Measurements from ENCODE around the gene EGLN3. TPM values are rescaled to one million over a fixed set of nuclear protein-coding genes. Genes with fewer than 3 reads are reported as not detected.

EGLN3 gene
- total RNA-seq, 1 experiment from 2014 or later, result 20.0 TPM

DNA sequence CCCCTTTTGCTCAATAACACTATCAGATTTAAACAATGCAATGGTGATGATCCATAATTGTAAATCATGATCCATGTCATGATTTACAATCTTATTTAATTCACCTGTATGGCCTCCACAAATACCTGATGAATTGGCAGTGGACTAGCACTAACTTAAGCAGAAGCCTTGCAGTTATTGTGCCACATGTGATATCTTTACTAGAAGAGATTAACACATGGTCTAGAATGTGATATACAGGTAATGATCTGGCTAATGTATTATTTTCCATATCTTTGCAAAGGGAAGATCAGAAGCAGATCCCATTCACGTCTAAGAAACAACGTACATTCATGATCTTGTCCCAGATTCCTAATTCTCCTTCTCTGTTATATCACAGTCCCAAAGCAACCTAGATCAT lies 66.0 kb downstream of the EGLN3 start:
- no peak for DNase-seq (ENCODE audit: low spot score)
- Mint-ChIP-seq H3K27me3 (ENCODE audit: low read depth) (no peaks in the 10 kb centered on the region), H3K27ac (no peak overlapping the region), H3K36me3 (peaks cover 2% of the 10 kb centered on the region), H3K9me3 (peaks cover 24% of the 10 kb centered on the region), H3K4me1 (no peaks in the 10 kb centered on the region), H3K4me3 (no peak overlapping the region)
- no peak for ATAC-seq
- TF ChIP-seq ESRRA (CRISPR knock-in tag; IDR thresholded peaks at IDR 0.05; ENCODE audit: borderline replicate concordance) (no peak), CREM (CRISPR knock-in tag; IDR thresholded peaks at IDR 0.05) (no peak), NFYB (CRISPR knock-in tag; conservative IDR thresholded peaks at IDR 0.05; ENCODE audit: low read depth) (no peak), ZNF416 (CRISPR knock-in tag; IDR thresholded peaks at IDR 0.05) (no peak), JAZF1 (CRISPR knock-in tag; IDR thresholded peaks at IDR 0.05) (no peak), NFE2L1 (CRISPR knock-in tag; IDR thresholded peaks at IDR 0.05) (no peak), USF1 (CRISPR knock-in tag; IDR thresholded peaks at IDR 0.05) (no peak), ZNF219 (CRISPR knock-in tag; IDR thresholded peaks at IDR 0.05; ENCODE audit: borderline replicate concordance) (no peak), CBFB (CRISPR knock-in tag; IDR thresholded peaks at IDR 0.05; ENCODE audit: low read depth) (no peak), TP53 (CRISPR knock-in tag; IDR thresholded peaks at IDR 0.05) (no peak), MAX (CRISPR knock-in tag; IDR thresholded peaks at IDR 0.05) (no peak)
- TF ChIP-seq, protein P1, sequence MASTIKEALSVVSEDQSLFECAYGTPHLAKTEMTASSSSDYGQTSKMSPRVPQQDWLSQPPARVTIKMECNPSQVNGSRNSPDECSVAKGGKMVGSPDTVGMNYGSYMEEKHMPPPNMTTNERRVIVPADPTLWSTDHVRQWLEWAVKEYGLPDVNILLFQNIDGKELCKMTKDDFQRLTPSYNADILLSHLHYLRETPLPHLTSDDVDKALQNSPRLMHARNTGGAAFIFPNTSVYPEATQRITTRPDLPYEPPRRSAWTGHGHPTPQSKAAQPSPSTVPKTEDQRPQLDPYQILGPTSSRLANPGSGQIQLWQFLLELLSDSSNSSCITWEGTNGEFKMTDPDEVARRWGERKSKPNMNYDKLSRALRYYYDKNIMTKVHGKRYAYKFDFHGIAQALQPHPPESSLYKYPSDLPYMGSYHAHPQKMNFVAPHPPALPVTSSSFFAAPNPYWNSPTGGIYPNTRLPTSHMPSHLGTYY (CRISPR knock-in tag; IDR thresholded peaks at IDR 0.05), result no peak
- TF ChIP-seq, protein P2, sequence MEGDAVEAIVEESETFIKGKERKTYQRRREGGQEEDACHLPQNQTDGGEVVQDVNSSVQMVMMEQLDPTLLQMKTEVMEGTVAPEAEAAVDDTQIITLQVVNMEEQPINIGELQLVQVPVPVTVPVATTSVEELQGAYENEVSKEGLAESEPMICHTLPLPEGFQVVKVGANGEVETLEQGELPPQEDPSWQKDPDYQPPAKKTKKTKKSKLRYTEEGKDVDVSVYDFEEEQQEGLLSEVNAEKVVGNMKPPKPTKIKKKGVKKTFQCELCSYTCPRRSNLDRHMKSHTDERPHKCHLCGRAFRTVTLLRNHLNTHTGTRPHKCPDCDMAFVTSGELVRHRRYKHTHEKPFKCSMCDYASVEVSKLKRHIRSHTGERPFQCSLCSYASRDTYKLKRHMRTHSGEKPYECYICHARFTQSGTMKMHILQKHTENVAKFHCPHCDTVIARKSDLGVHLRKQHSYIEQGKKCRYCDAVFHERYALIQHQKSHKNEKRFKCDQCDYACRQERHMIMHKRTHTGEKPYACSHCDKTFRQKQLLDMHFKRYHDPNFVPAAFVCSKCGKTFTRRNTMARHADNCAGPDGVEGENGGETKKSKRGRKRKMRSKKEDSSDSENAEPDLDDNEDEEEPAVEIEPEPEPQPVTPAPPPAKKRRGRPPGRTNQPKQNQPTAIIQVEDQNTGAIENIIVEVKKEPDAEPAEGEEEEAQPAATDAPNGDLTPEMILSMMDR (IDR thresholded peaks at IDR 0.05), result no peak
- TF ChIP-seq, protein P3, sequence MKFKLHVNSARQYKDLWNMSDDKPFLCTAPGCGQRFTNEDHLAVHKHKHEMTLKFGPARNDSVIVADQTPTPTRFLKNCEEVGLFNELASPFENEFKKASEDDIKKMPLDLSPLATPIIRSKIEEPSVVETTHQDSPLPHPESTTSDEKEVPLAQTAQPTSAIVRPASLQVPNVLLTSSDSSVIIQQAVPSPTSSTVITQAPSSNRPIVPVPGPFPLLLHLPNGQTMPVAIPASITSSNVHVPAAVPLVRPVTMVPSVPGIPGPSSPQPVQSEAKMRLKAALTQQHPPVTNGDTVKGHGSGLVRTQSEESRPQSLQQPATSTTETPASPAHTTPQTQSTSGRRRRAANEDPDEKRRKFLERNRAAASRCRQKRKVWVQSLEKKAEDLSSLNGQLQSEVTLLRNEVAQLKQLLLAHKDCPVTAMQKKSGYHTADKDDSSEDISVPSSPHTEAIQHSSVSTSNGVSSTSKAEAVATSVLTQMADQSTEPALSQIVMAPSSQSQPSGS (CRISPR knock-in tag; IDR thresholded peaks at IDR 0.05; ENCODE audit: borderline replicate concordance, low read depth), result no peak
- ChIA-PET POLR2A (no interaction called here), CTCF (interaction anchor here (1.3 kb wide), 1 partner anchor 37 kb away, joined by 3 read pairs; no protein-coding TSS in a partner anchor)

DNA sequence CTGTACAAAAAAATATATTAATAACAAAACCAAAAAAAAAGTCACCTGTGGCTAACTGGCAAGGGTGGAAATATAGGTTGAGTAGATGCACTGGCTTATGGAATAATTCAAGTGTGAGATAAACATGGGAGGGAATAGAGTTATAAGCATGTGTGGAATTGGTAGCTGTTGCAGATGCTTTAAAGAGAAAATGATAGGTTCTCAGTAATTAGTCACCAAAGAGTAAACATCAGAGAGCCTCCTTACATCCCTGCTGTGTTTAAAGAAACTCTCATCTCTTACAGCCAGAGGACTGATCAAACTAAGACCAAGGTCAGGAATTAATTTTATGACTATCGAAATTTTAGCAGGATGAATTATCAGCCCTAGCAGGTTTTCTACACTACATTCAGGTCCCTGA lies 70.5 kb downstream of the EGLN3 start:
- Mint-ChIP-seq H3K9me3 (peaks cover 46% of the 10 kb centered on the region), H3K27ac (no peak overlapping the region)
- CTCF ChIA-PET, result no interaction called here

More for the DNA sequence above, 70.5 kb downstream of the EGLN3 start:
- ATAC-seq, result no peak
- Mint-ChIP-seq H3K36me3 (peaks cover 29% of the 10 kb centered on the region), H3K4me3 (no peak overlapping the region), H3K4me1 (no peaks in the 10 kb centered on the region), H3K27me3 (ENCODE audit: low read depth) (no peaks in the 10 kb centered on the region)
- TF ChIP-seq GABPB1 (CRISPR knock-in tag; IDR thresholded peaks at IDR 0.05), result no peak
- TF ChIP-seq ETV6 (CRISPR knock-in tag; IDR thresholded peaks at IDR 0.05), result no peak
- TF ChIP-seq NR1H2 (CRISPR knock-in tag; IDR thresholded peaks at IDR 0.05), result no peak
- no peak for TF ChIP-seq ZNF219 (CRISPR knock-in tag; IDR thresholded peaks at IDR 0.05; ENCODE audit: borderline replicate concordance)
- TF ChIP-seq, protein P4, sequence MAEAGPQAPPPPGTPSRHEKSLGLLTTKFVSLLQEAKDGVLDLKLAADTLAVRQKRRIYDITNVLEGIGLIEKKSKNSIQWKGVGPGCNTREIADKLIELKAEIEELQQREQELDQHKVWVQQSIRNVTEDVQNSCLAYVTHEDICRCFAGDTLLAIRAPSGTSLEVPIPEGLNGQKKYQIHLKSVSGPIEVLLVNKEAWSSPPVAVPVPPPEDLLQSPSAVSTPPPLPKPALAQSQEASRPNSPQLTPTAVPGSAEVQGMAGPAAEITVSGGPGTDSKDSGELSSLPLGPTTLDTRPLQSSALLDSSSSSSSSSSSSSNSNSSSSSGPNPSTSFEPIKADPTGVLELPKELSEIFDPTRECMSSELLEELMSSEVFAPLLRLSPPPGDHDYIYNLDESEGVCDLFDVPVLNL (CRISPR knock-in tag; IDR thresholded peaks at IDR 0.05; ENCODE audit: borderline replicate concordance, low read depth), result no peak
- TF ChIP-seq MYBL2 (CRISPR knock-in tag; IDR thresholded peaks at IDR 0.05), result no peak
- POLR2A ChIA-PET, result no interaction called here
- DNase-seq (ENCODE audit: low spot score), result no peak
